ENCODE results near the gene PARD6A. TPM values are rescaled to one million over a fixed set of nuclear protein-coding genes. Genes with fewer than 3 reads are reported as not detected.

The PARD6A gene
- total RNA-seq, 1 experiment from 2014 or later: 10.8 TPM

GRCh38 chr16:67703626-67704025, 42.9 kb downstream of the PARD6A start:
- no peak for DNase-seq (ENCODE audit: low read depth, low spot score)
- Histone ChIP-seq H3K27me3 (ENCODE audit: control insufficient read depth, insufficient read depth, low read length) (no peaks in the 10 kb centered on the region), H3K27ac (ENCODE audit: low read length) (no peak overlapping the region), H3K4me1 (ENCODE audit: control insufficient read depth, insufficient read depth, low read length) (no peaks in the 10 kb centered on the region), H3K9me3 (ENCODE audit: control insufficient read depth, insufficient read depth, low read depth, low read length) (no peaks in the 10 kb centered on the region), H3K36me3 (ENCODE audit: control insufficient read depth, insufficient read depth, low read length) (no peaks in the 10 kb centered on the region), H3K4me3 (ENCODE audit: low read depth in 2 of 2, low read length in 2 of 2) (no peak overlapping the region)
- TF ChIP-seq SIN3A (IDR thresholded peaks at IDR 0.05; ENCODE audit: borderline replicate concordance, insufficient read depth, low read depth, low read length) (no peak), CTCF (IDR thresholded peaks at IDR 0.05) (no peak), REST (IDR thresholded peaks at IDR 0.05; ENCODE audit: insufficient read depth in 1 of 2, low read depth in 2 of 2, low read length in 1 of 2) (no peak), POLR2AphosphoS5 (IDR thresholded peaks at IDR 0.05; ENCODE audit: low read depth, low read length) (no peak), TCF7L2 (IDR thresholded peaks at IDR 0.05; ENCODE audit: low read depth, low read length) (no peak)
- intact Hi-C loops (cut with micrococcal nuclease; ENCODE audit: unreplicated experiment) (no loop called here), in situ Hi-C loops (cut with HindIII; ENCODE audit: low pct_unique_long_range_greater_than_20kb, low sequenced_read_pairs) (no loop called here)
- ATAC-seq: no peak; the same call in 1 of the 2 replicates
- CTCF ChIA-PET: no interaction called here
- BruUV-seq (replicated peaks): no TSS peak
- POLR2A ChIA-PET: no interaction called here

- H3K9me3 ChIP-seq (ENCODE audit: control insufficient read depth, insufficient read depth, low read depth, low read length): no peaks in the 10 kb centered on the region
- no TSS peak for BruUV-seq (replicated peaks)
- ChIA-PET CTCF (no interaction called here), POLR2A (no interaction called here)
- DNase-seq (ENCODE audit: low read depth, low spot score) (no peak), ATAC-seq (no peak)
- H3K4me3 ChIP-seq (ENCODE audit: low read depth in 2 of 2, low read length in 2 of 2): no peak overlapping the region
- no peaks in the 10 kb centered on the region for H3K36me3 ChIP-seq (ENCODE audit: control insufficient read depth, insufficient read depth, low read length)
- H3K27ac ChIP-seq (ENCODE audit: low read length): no peak overlapping the region
- in situ Hi-C loops (cut with HindIII; ENCODE audit: low pct_unique_long_range_greater_than_20kb, low sequenced_read_pairs) (no loop called here), intact Hi-C loops (cut with micrococcal nuclease; ENCODE audit: unreplicated experiment) (no loop called here)
- H3K27me3 ChIP-seq (ENCODE audit: control insufficient read depth, insufficient read depth, low read length): no peaks in the 10 kb centered on the region
- H3K4me1 ChIP-seq (ENCODE audit: control insufficient read depth, insufficient read depth, low read length): no peaks in the 10 kb centered on the region
- TF ChIP-seq TCF7L2 (IDR thresholded peaks at IDR 0.05; ENCODE audit: low read depth, low read length): no peak
- no peak for TF ChIP-seq CTCF (IDR thresholded peaks at IDR 0.05)
- TF ChIP-seq REST (IDR thresholded peaks at IDR 0.05; ENCODE audit: insufficient read depth in 1 of 2, low read depth in 2 of 2, low read length in 1 of 2): no peak
- TF ChIP-seq POLR2AphosphoS5 (IDR thresholded peaks at IDR 0.05; ENCODE audit: low read depth, low read length): no peak
- no peak for TF ChIP-seq SIN3A (IDR thresholded peaks at IDR 0.05; ENCODE audit: borderline replicate concordance, insufficient read depth, low read depth, low read length)
These were observed 43.4 kb downstream of the PARD6A start for GRCh38 chr16:67704110-67704509.
